Neural crest cell (in vitro differentiated cells): ENCODE measurements around the gene SMG1. TPM values are rescaled to one million over a fixed set of nuclear protein-coding genes. Genes with fewer than 3 reads are reported as not detected.
"Not testable (repeated sequence)": the region's sequence is repeated elsewhere in the genome, so short reads cannot be mapped to it uniquely, and the experiment has no call there.

ENCODE experiments used
- DNase-seq: peaks from one replicate; pipeline ENCODE4 v3.0.0; 2021; ENCODE audit warnings: low read depth, mixed read lengths, low spot score
- H3K27ac Mint-ChIP-seq: one replicate; pipeline ENCODE4 v1.8.0; 2021; ENCODE audit warnings: mild to moderate bottlenecking, mixed read lengths; ENCODE audit not compliant: unreplicated experiment
- H3K27me3 Mint-ChIP-seq: 2 replicates; pipeline ENCODE4 v1.8.0; 2021; ENCODE audit warnings: low read depth, mild to moderate bottlenecking, mixed read lengths
- H3K36me3 Mint-ChIP-seq: 2 replicates; pipeline ENCODE4 v1.8.0; 2021; ENCODE audit warnings: low read depth, mild to moderate bottlenecking, mixed read lengths
- H3K4me1 Mint-ChIP-seq: 2 replicates; pipeline ENCODE4 v1.8.0; 2021; ENCODE audit warnings: mixed read lengths
- H3K4me3 Mint-ChIP-seq: one replicate; pipeline ENCODE4 v1.8.0; 2021; ENCODE audit warnings: mild to moderate bottlenecking, mixed read lengths
- H3K9me3 Mint-ChIP-seq: 2 replicates; pipeline ENCODE4 v1.8.0; 2021; ENCODE audit warnings: mixed read lengths
- total RNA-seq: library from RNA; stranded (reverse); gene quantifications from 2 replicates; pipeline ENCODE4 v1.2.1, GENCODE V29; 2021
- TF ChIP-seq, protein P1 (sequence below): fragments of 200-600 bp; sonication (generic); conservative IDR thresholded peaks from 2 replicates; pipeline ENCODE4 v1.5.0; 2021; ENCODE audit warnings: antibody characterized with exemption, mild to moderate bottlenecking

Gene SMG1
- total RNA-seq, 1 donor from 2014 or later = 87.1 TPM

DNA sequence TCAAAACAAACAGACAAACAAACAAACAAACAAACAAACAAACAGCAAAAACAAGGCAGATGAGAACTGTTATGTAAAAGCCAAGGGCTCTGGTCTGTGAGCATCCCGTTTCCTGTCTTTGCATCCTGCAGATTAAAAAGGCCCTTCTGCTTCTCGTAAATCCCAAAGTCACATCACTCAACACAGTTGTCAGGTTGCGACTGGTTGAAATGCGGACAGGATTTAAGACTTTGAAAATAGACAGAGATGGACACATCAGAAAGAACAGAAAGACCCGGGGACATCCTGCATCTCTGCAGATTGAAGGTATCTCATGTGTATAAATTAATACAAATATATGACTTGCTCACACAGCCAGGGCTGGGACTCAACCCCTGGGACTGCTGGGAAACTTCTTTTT is 39.3 kb upstream of the SMG1 start:
- H3K36me3 Mint-ChIP-seq = no peaks in the 10 kb centered on the region

DNA sequence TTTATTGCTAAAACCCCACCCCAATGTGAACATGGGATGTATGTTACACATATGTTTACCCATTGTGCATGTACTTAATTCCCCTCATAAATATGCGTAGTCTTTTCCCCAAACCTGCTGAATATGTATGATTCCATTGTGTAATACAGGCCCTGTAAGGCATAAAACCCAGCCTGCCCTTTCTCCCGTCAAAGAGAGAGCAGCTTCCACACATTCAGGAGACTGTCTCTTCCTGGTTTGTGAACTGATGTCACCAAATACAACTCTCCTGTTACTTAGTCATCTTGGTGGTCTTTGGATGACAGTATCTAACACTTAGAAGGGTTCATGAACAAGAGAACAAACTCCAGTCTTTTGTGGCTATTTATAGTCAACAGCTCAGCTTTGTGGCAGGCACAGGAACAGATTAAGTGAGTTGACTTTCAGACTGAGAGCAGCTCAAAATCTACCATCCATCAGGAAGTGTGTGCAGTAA is 32.9 kb upstream of the SMG1 start:
- H3K4me1 Mint-ChIP-seq = peaks cover 13% of the 10 kb centered on the region
- H3K4me3 Mint-ChIP-seq = no peak overlapping the region
- DNase-seq = peak; percentile 2
- H3K27ac Mint-ChIP-seq = peak overlapping the region; percentile 87
- TF ChIP-seq, protein P1, sequence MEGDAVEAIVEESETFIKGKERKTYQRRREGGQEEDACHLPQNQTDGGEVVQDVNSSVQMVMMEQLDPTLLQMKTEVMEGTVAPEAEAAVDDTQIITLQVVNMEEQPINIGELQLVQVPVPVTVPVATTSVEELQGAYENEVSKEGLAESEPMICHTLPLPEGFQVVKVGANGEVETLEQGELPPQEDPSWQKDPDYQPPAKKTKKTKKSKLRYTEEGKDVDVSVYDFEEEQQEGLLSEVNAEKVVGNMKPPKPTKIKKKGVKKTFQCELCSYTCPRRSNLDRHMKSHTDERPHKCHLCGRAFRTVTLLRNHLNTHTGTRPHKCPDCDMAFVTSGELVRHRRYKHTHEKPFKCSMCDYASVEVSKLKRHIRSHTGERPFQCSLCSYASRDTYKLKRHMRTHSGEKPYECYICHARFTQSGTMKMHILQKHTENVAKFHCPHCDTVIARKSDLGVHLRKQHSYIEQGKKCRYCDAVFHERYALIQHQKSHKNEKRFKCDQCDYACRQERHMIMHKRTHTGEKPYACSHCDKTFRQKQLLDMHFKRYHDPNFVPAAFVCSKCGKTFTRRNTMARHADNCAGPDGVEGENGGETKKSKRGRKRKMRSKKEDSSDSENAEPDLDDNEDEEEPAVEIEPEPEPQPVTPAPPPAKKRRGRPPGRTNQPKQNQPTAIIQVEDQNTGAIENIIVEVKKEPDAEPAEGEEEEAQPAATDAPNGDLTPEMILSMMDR = no peak
- H3K27me3 Mint-ChIP-seq = no peaks in the 10 kb centered on the region
- no peaks in the 10 kb centered on the region for H3K36me3 Mint-ChIP-seq
- no peaks in the 10 kb centered on the region for H3K9me3 Mint-ChIP-seq

More for the DNA sequence above, 39.3 kb upstream of the SMG1 start:
- TF ChIP-seq, protein P1 = no peak
- Mint-ChIP-seq H3K27ac (no peak overlapping the region), H3K9me3 (no peaks in the 10 kb centered on the region), H3K27me3 (no peaks in the 10 kb centered on the region), H3K4me3 (no peak overlapping the region), H3K4me1 (peaks cover 9% of the 10 kb centered on the region)
- DNase-seq = no peak

DNA sequence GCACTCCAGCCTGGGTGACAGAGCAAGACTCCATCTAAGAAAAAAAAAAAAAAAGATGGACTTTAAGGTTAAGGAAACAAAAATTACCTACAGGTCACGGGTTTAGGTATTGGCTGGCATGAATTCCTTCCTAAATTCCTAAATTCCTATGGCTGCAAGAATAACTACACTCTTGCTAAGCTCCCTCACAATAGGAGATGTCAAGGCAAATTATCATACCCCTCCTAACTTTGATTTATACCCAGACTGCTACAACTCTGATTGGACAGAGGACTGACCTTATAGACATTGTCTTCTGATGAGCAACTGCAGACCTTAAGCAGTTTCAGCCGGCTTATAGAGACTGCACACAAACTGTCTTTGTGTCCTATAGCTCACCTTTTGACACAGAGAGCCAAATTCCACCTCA is 32.4 kb upstream of the SMG1 start:
- Mint-ChIP-seq H3K4me1 (peaks cover 13% of the 10 kb centered on the region), H3K27ac (no peak overlapping the region), H3K36me3 (no peaks in the 10 kb centered on the region), H3K9me3 (no peaks in the 10 kb centered on the region), H3K4me3 (no peak overlapping the region), H3K27me3 (no peaks in the 10 kb centered on the region)
- TF ChIP-seq, protein P1 = no peak
- no peak for DNase-seq

DNA sequence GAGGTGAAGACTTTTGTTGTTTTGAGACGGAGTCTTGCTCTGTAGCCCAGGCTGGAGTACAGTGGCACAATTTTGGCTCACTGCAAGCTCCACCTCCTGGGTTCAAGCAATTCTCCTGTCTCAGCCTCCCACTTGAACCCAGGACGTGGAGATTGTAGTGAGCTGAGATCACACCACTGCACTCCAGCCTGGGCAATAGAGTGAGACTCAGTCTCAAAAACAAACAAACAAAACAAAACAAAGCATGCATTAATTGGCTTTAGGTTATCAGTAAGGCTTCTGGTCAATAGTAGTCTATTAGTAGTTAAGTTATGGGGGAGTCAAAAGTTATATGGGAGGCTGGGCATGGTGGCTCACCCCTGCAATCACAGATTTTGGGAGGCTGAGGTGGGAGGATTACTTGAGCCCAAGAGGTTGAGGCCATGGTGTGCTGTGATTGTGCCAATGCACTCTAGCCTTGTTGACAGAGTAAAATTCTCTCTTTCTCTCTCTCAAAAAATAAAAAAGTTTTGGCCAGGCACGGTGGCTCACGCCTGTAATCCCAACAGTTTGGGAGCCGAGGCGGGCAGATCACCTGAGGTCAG is 30.5 kb upstream of the SMG1 start:
- not testable (repeated sequence) for H3K4me3 Mint-ChIP-seq, H3K27ac Mint-ChIP-seq, H3K27me3 Mint-ChIP-seq, H3K36me3 Mint-ChIP-seq, H3K9me3 Mint-ChIP-seq, DNase-seq
- H3K4me1 Mint-ChIP-seq = peaks cover 13% of the 10 kb centered on the region

DNA sequence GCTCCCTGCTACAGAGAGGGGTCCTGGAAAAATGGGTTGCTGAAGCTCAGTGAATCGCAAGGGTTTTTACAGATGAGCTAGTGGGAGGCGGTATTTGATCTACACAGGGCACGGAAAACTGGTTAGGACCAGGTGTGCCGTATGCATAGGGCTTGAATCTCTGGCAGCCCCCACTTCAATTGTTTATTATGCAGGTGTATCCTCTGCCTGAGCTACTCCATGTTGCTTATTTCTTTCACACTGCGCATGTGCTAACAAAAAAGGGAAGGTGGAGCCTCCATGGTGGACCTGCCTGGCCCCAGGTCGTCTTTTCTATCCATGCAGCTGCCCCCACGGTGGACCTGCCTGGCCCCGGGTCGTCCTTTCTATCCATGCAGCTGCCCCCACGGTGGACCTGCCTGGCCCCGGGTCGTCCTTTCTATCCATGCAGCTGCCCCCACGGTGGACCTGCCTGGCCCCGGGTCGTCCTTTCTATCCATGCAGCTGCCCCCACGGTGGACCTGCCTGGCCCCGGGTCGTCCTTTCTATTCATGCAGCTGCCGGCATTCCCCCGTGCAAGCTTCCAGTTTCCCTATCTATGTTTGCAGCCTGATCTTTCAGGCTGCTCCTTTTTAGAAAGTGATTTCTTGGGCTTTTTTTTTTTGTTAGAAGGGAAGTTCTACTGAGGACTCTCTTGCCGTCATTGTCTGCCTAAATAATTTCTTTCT is 29.8 kb upstream of the SMG1 start:
- not testable (repeated sequence) for H3K36me3 Mint-ChIP-seq, H3K9me3 Mint-ChIP-seq, H3K4me3 Mint-ChIP-seq, DNase-seq, H3K27ac Mint-ChIP-seq, H3K27me3 Mint-ChIP-seq
- H3K4me1 Mint-ChIP-seq = peaks cover 13% of the 10 kb centered on the region

DNA sequence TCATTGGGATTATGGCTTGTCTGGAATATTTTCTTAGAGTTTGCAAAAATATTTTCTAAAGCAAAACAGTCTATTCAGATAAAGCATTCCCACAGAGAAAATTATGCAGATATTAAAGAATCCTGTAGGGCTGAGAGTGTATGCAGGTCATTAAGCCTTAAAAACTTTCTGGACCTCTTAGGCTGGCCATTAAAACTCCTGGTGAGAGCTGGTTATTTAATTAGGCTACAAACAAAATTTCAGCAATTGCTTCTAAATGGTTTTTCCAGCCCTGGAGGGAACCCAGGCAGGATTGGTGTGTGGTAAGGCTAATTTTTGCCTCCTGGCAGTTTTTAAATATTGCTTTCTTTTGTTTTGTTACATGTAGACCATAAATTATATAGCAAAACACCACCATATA is 27.3 kb upstream of the SMG1 start:
- Mint-ChIP-seq H3K4me1 (peaks cover 4% of the 10 kb centered on the region), H3K4me3 (no peak overlapping the region), H3K27me3 (no peaks in the 10 kb centered on the region)

More for the DNA sequence above, 27.3 kb upstream of the SMG1 start:
- TF ChIP-seq, protein P1 = no peak
- DNase-seq = no peak
- Mint-ChIP-seq H3K9me3 (no peaks in the 10 kb centered on the region), H3K36me3 (no peaks in the 10 kb centered on the region), H3K27ac (no peak overlapping the region)
